ENCODE data around the gene UMPS.
"Not testable (repeated sequence)": the region's sequence is repeated elsewhere in the genome, so short reads cannot be mapped to it uniquely, and the experiment has no call there.

UMPS gene

DNA sequence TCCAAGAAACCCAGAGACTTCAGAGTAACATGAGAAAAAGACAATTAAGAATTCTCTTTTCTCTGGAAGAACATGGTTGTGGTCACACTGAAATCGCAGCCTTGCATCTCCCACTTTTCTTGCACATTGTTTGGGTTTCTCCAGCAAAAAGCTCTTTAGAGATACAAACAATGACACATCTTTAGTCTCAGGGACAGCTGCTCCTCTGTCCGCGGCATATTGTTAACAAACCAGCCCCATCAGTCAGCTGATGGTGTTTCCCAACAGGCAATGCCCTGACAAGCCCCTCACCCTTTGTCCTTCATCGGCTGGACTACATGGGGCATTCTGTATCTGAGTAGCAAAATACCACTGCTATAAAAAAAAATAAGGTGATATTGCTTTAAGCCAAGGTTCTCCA is 53.4 kb downstream of the UMPS start:
- no peaks in the 10 kb centered on the region for H3K27me3 ChIP-seq (ENCODE audit: control insufficient read depth, insufficient read depth, low read length)
- no peaks in the 10 kb centered on the region for H3K9me3 ChIP-seq (replicated peaks; ENCODE audit: low read length)
- H3K4me2 ChIP-seq (ENCODE audit: low read length) = peak overlapping the region; percentile 14
- H3K4me3 ChIP-seq (ENCODE audit: low read length) = no peak overlapping the region
- peak overlapping the region; percentile 46 for H3K9ac ChIP-seq (ENCODE audit: low read depth, low read length)
- H3K36me3 ChIP-seq (ENCODE audit: insufficient read depth, low read length) = peaks cover 24% of the 10 kb centered on the region
- H3K4me1 ChIP-seq (ENCODE audit: control insufficient read depth, insufficient read depth, low read length) = peaks cover 64% of the 10 kb centered on the region

DNA sequence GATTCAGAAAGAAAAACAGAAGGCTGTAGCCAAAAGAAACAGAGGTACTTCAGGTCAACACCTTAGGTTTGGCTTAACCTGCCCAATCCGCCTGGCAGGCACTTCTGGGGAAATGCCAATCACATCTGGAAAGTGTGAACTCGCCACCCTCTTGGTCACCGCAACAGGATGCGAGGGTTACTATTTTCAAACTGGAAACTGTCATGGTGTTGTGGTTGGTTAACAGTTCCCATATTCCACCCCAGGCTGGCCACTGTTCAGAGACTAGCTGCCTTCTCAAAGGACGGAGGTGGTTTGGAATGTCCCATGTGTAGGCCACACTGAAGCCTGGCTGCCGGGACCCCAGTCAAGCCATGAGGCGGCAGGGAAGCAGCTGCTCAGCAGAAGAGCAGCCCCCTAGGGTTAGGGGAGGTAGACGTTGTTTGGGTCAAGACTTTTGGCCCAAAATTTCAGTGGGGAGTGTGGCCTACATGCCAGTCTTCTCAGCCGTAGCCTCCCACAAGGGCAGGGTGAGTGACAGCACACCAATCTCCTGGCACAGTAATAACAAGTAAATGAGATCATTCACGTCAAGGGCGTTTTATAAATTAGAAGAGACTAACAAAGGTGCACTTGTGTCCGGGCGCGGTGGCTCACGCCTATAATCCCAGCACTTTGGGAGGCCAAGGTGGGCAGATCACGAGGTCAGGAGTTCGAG is 54.6 kb downstream of the UMPS start:
- Histone ChIP-seq H3K4me1 (ENCODE audit: control insufficient read depth, insufficient read depth, low read length) (peaks cover 62% of the 10 kb centered on the region), H3K27me3 (ENCODE audit: control insufficient read depth, insufficient read depth, low read length) (no peaks in the 10 kb centered on the region), H3K9me3 (replicated peaks; ENCODE audit: low read length) (no peaks in the 10 kb centered on the region), H3K4me2 (ENCODE audit: low read length) (no peak overlapping the region), H3K4me3 (ENCODE audit: low read length) (no peak overlapping the region), H3K36me3 (ENCODE audit: insufficient read depth, low read length) (peaks cover 16% of the 10 kb centered on the region), H3K9ac (ENCODE audit: low read depth, low read length) (no peak overlapping the region)

GRCh38 chr3:124785973-124786372 is 55.7 kb downstream of the UMPS start:
- H3K4me3 ChIP-seq (ENCODE audit: low read length) = no peak overlapping the region
- H3K27me3 ChIP-seq (ENCODE audit: control insufficient read depth, insufficient read depth, low read length) = no peaks in the 10 kb centered on the region
- H3K36me3 ChIP-seq (ENCODE audit: insufficient read depth, low read length) = peaks cover 13% of the 10 kb centered on the region
- no peak overlapping the region for H3K4me2 ChIP-seq (ENCODE audit: low read length)
- H3K4me1 ChIP-seq (ENCODE audit: control insufficient read depth, insufficient read depth, low read length) = peaks cover 57% of the 10 kb centered on the region
- H3K9ac ChIP-seq (ENCODE audit: low read depth, low read length) = no peak overlapping the region
- no peaks in the 10 kb centered on the region for H3K9me3 ChIP-seq (replicated peaks; ENCODE audit: low read length)

DNA sequence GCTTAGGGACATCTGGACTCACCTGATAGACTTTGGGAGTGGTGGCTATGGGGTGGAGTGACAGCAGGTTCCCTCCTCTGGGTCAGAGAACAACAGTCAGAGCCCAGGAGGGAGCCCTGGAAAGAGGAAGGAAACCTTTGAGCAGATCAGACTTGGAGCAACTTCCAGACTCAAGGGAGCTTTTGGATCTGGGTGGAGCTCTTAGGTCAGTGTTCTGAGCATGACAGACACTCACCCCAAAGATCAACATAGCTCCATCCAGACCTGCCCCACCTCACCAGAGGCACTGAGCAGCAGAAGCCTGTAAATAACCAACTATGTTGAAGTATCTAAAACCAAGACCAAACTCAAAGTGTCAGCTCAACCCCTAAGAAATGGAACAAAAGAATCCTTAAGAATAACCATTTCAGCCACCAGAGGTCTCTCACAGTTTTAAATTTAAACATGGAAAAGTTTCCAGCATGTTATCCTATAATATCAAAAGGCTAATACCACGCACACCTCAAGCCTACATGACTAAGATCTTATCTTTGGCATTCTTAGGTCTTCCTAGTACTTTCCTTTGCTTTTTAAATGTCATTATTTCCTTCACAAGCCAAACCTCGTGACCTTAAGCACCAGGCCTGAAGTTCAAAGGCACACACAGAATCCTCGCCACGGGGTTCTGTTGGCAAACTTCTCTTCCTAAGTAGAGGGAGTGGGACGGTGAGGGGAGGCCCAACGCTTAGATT is 56.4 kb downstream of the UMPS start:
- Histone ChIP-seq H3K4me2 (ENCODE audit: low read length) (no peak overlapping the region), H3K36me3 (ENCODE audit: insufficient read depth, low read length) (peaks cover 13% of the 10 kb centered on the region), H3K4me3 (ENCODE audit: low read length) (no peak overlapping the region), H3K4me1 (ENCODE audit: control insufficient read depth, insufficient read depth, low read length) (peaks cover 57% of the 10 kb centered on the region), H3K9ac (ENCODE audit: low read depth, low read length) (peak overlapping the region; percentile 32), H3K27me3 (ENCODE audit: control insufficient read depth, insufficient read depth, low read length) (no peaks in the 10 kb centered on the region), H3K9me3 (replicated peaks; ENCODE audit: low read length) (no peaks in the 10 kb centered on the region)

GRCh38 chr3:124787476-124788195 is 57.4 kb downstream of the UMPS start:
- H3K4me3 ChIP-seq (ENCODE audit: low read length) = no peak overlapping the region
- H3K9ac ChIP-seq (ENCODE audit: low read depth, low read length) = no peak overlapping the region
- no peak overlapping the region for H3K4me2 ChIP-seq (ENCODE audit: low read length)
- peaks cover 10% of the 10 kb centered on the region for H3K36me3 ChIP-seq (ENCODE audit: insufficient read depth, low read length)
- peaks cover 59% of the 10 kb centered on the region for H3K4me1 ChIP-seq (ENCODE audit: control insufficient read depth, insufficient read depth, low read length)
- H3K9me3 ChIP-seq (replicated peaks; ENCODE audit: low read length) = no peaks in the 10 kb centered on the region
- H3K27me3 ChIP-seq (ENCODE audit: control insufficient read depth, insufficient read depth, low read length) = no peaks in the 10 kb centered on the region

GRCh38 chr3:124788254-124788745 is 58.0 kb downstream of the UMPS start:
- Histone ChIP-seq H3K36me3 (ENCODE audit: insufficient read depth, low read length) (peaks cover 10% of the 10 kb centered on the region), H3K4me3 (ENCODE audit: low read length) (no peak overlapping the region), H3K4me2 (ENCODE audit: low read length) (no peak overlapping the region), H3K27me3 (ENCODE audit: control insufficient read depth, insufficient read depth, low read length) (no peaks in the 10 kb centered on the region), H3K4me1 (ENCODE audit: control insufficient read depth, insufficient read depth, low read length) (peaks cover 60% of the 10 kb centered on the region), H3K9ac (ENCODE audit: low read depth, low read length) (no peak overlapping the region), H3K9me3 (replicated peaks; ENCODE audit: low read length) (no peaks in the 10 kb centered on the region)

DNA sequence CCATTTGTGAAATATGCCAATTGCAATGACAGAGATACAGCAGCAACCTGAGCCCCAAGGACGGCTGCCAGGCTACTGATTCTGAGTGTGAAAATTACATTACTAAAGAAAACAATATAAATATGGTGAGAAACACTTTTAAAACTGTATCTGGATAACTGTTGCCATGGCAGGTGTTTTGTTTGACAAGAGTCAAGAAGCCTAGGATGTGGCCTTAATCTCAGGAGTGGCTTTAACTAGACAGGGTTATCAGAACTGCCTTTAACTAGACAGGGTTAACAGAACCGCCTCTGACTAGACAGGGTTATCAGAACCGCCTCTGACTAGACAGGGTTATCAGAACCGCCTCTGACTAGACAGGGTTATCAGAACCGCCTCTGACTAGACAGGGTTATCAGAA is 58.9 kb downstream of the UMPS start:
- Histone ChIP-seq H3K4me1 (ENCODE audit: control insufficient read depth, insufficient read depth, low read length) (peaks cover 60% of the 10 kb centered on the region), H3K36me3 (ENCODE audit: insufficient read depth, low read length) (peaks cover 18% of the 10 kb centered on the region)
- not testable (repeated sequence) for H3K27me3 ChIP-seq (ENCODE audit: control insufficient read depth, insufficient read depth, low read length); H3K4me2 ChIP-seq (ENCODE audit: low read length); H3K9me3 ChIP-seq (replicated peaks; ENCODE audit: low read length); H3K9ac ChIP-seq (ENCODE audit: low read depth, low read length); H3K4me3 ChIP-seq (ENCODE audit: low read length)

DNA sequence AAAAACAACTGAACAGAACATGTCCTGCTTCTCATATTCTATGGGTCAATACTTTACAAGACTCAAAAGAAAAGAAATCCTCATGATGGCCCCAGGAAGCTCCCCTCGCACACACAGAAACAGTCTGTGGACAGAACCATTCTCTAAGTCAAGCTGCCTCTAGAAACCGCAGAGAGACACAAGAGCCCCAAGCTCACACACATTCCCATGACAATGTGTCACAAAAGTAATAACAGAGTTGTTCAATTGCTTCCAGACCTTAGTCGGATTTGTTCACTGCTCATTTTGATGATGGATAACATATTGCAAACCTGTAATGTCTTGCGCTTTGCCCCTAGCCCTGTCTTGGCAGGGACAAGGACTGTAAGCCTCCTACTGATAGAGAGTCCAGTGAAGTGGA is 60.9 kb downstream of the UMPS start:
- Histone ChIP-seq H3K4me2 (ENCODE audit: low read length) (peak overlapping the region; percentile 53), H3K9ac (ENCODE audit: low read depth, low read length) (peak overlapping the region; percentile 45), H3K27me3 (ENCODE audit: control insufficient read depth, insufficient read depth, low read length) (no peaks in the 10 kb centered on the region), H3K4me1 (ENCODE audit: control insufficient read depth, insufficient read depth, low read length) (peaks cover 52% of the 10 kb centered on the region), H3K4me3 (ENCODE audit: low read length) (peak overlapping the region; percentile 5), H3K36me3 (ENCODE audit: insufficient read depth, low read length) (peaks cover 21% of the 10 kb centered on the region), H3K9me3 (replicated peaks; ENCODE audit: low read length) (no peaks in the 10 kb centered on the region)

GRCh38 chr3:124791639-124792151 is 61.4 kb downstream of the UMPS start:
- Histone ChIP-seq H3K36me3 (ENCODE audit: insufficient read depth, low read length) (peaks cover 26% of the 10 kb centered on the region), H3K27me3 (ENCODE audit: control insufficient read depth, insufficient read depth, low read length) (no peaks in the 10 kb centered on the region), H3K9me3 (replicated peaks; ENCODE audit: low read length) (no peaks in the 10 kb centered on the region), H3K4me3 (ENCODE audit: low read length) (peak overlapping the region; percentile 29), H3K4me2 (ENCODE audit: low read length) (peak overlapping the region; percentile 53), H3K4me1 (ENCODE audit: control insufficient read depth, insufficient read depth, low read length) (peaks cover 48% of the 10 kb centered on the region), H3K9ac (ENCODE audit: low read depth, low read length) (peak overlapping the region; percentile 58)

DNA sequence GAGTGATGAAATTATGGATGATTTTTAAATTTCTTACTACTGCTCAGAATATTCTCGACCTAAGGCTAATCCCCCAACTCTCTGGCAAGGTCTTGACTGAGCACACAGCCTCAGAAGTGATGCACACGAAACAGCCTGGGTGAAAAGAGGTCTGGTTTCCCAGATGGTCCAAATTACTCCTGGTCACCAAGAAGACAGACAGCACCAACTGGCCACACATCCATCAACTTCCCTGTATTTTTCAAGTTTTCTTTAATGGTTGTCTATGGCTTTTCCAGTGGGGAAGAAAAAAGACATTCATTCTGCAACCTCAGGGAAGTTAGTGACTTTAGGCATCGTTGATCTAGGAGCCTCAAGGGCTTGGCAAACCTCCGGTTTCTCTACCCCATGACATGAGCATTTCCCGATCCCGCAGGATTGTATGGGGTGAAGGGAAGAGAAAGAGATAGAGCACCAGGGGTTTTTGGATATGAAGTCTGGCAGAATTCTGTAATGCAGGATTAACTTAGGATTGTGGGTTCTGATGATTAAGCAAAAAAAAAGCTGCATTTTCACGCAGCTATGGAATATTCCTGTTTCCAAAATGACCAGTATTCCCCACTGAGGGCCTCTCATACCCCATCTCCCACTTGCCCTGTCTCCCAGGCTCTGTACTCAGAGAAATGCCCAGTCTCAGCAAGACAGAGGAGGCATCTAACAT is 62.2 kb downstream of the UMPS start:
- Histone ChIP-seq H3K4me2 (ENCODE audit: low read length) (peak overlapping the region; percentile 53), H3K27me3 (ENCODE audit: control insufficient read depth, insufficient read depth, low read length) (no peaks in the 10 kb centered on the region), H3K4me3 (ENCODE audit: low read length) (peak overlapping the region; percentile 29), H3K36me3 (ENCODE audit: insufficient read depth, low read length) (peaks cover 27% of the 10 kb centered on the region), H3K4me1 (ENCODE audit: control insufficient read depth, insufficient read depth, low read length) (peaks cover 40% of the 10 kb centered on the region), H3K9me3 (replicated peaks; ENCODE audit: low read length) (no peaks in the 10 kb centered on the region), H3K9ac (ENCODE audit: low read depth, low read length) (peak overlapping the region; percentile 58)
